Uterus (tissue), 2 donors: Measurements from ENCODE around the gene CDH13.

Source experiments
- POLR2A ChIP-seq, 2 donors: fragments of 450-650 bp; IDR thresholded peaks; one replicate each; pipeline ENCODE4 v1.6.1; 2016; ENCODE audit warnings: antibody characterized with exemption in 2 of 2, mild to moderate bottlenecking in 1 of 2, moderate library complexity in 1 of 2
- TF ChIP-seq, protein P1 (sequence below), 4 experiments: fragments of 200-600 bp in 2 of 4; fragments of 450-650 bp in 2 of 4; sonication (generic) in 2 of 4; IDR thresholded peaks; one replicate each; pipeline ENCODE4 v1.5.1; 2016 to 2019; ENCODE audit warnings: antibody characterized with exemption in 4 of 4, mild to moderate bottlenecking in 2 of 4, moderate library complexity in 1 of 4

DNA sequence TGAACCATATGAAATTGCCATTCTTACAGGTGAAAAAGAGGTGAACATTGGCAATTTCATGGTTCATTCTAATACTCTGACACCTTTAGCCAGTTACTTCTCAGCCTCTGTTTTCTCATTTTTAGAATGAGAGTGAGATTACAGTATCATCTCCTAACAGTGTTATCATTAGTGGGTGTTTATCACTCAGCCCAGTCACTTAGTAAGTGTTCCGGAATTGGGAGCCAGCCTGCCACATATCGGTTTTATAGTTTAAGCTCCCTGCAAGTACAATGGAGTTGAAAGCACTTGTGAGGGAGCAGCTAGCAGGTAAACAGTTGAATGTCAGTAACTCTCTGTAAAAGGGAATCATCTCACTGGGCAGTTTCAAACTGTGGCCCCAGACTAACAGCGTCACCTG is 597.9 kb downstream of the CDH13 start:
- TF ChIP-seq, protein P1, sequence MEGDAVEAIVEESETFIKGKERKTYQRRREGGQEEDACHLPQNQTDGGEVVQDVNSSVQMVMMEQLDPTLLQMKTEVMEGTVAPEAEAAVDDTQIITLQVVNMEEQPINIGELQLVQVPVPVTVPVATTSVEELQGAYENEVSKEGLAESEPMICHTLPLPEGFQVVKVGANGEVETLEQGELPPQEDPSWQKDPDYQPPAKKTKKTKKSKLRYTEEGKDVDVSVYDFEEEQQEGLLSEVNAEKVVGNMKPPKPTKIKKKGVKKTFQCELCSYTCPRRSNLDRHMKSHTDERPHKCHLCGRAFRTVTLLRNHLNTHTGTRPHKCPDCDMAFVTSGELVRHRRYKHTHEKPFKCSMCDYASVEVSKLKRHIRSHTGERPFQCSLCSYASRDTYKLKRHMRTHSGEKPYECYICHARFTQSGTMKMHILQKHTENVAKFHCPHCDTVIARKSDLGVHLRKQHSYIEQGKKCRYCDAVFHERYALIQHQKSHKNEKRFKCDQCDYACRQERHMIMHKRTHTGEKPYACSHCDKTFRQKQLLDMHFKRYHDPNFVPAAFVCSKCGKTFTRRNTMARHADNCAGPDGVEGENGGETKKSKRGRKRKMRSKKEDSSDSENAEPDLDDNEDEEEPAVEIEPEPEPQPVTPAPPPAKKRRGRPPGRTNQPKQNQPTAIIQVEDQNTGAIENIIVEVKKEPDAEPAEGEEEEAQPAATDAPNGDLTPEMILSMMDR (IDR thresholded peaks at IDR 0.05) = no peak
- TF ChIP-seq POLR2A (IDR thresholded peaks at IDR 0.05) = no peak
